Measurements from ENCODE around the gene KTN1.
A peak's percentile ranks its signal among the peaks of the same experiment; 100 is the strongest.

KTN1 gene

GRCh38 chr14:55605793-55606192 lies 25.8 kb downstream of the KTN1 start:
- no peak overlapping the region for H3K4me3 ChIP-seq (ENCODE audit: low read depth, low read length)
- in situ Hi-C loops (cut with HindIII; ENCODE audit: low sequenced_read_pairs): no loop called here
- no peak for DNase-seq (ENCODE audit: low read depth, low spot score)
- no peak for TF ChIP-seq CTCF (IDR thresholded peaks at IDR 0.05; ENCODE audit: low read depth, low read length)

- in situ Hi-C loops (cut with HindIII; ENCODE audit: low sequenced_read_pairs): no loop called here
- no peak for DNase-seq (ENCODE audit: low read depth, low spot score)
These were observed 27.4 kb downstream of the KTN1 start for GRCh38 chr14:55607386-55607785.

GRCh38 chr14:55609681-55610080 lies 29.7 kb downstream of the KTN1 start:
- no peak for TF ChIP-seq CTCF (IDR thresholded peaks at IDR 0.05; ENCODE audit: low read depth, low read length)
- in situ Hi-C loops (cut with HindIII; ENCODE audit: low sequenced_read_pairs): no loop called here
- DNase-seq (ENCODE audit: low read depth, low spot score): peak; percentile 55
- no peak overlapping the region for H3K4me3 ChIP-seq (ENCODE audit: low read depth, low read length)

More at GRCh38 chr14:55607386-55607785, 27.4 kb downstream of the KTN1 start:
- no peak overlapping the region for H3K4me3 ChIP-seq (ENCODE audit: low read depth, low read length)
- no peak for TF ChIP-seq CTCF (IDR thresholded peaks at IDR 0.05; ENCODE audit: low read depth, low read length)

- no peak for TF ChIP-seq CTCF (IDR thresholded peaks at IDR 0.05; ENCODE audit: low read depth, low read length)
- H3K4me3 ChIP-seq (ENCODE audit: low read depth, low read length): no peak overlapping the region
- in situ Hi-C loops (cut with HindIII; ENCODE audit: low sequenced_read_pairs): no loop called here
- no peak for DNase-seq (ENCODE audit: low read depth, low spot score)
These were observed 30.8 kb downstream of the KTN1 start for GRCh38 chr14:55610713-55611370.

- in situ Hi-C loops (cut with HindIII; ENCODE audit: low sequenced_read_pairs): no loop called here
- TF ChIP-seq CTCF (IDR thresholded peaks at IDR 0.05; ENCODE audit: low read depth, low read length): no peak
- H3K4me3 ChIP-seq (ENCODE audit: low read depth, low read length): no peak overlapping the region
- no peak for DNase-seq (ENCODE audit: low read depth, low spot score)
These were observed 31.9 kb downstream of the KTN1 start for GRCh38 chr14:55611859-55612258.

- in situ Hi-C loops (cut with HindIII; ENCODE audit: low sequenced_read_pairs): no loop called here
- no peak for TF ChIP-seq CTCF (IDR thresholded peaks at IDR 0.05; ENCODE audit: low read depth, low read length)
- H3K4me3 ChIP-seq (ENCODE audit: low read depth, low read length): no peak overlapping the region
- DNase-seq (ENCODE audit: low read depth, low spot score): no peak
These were observed 34.3 kb downstream of the KTN1 start for GRCh38 chr14:55614304-55614703.

Measured in astrocyte of the spinal cord (primary cell).